AG04449 (cell line): ENCODE results near the gene SPTLC1.

Experiments
- CTCF ChIA-PET: fragments of 350-600 bp; formaldehyde crosslinking; extraction: SDS; loops from one replicate; lab custom pipeline; 2021; ENCODE audit warnings: antibody characterized with exemption; lab: Yijun Ruan, JAX
- POLR2A ChIA-PET: fragments of 400-600, 350-600 bp; formaldehyde crosslinking; extraction: SDS; loops from one replicate; lab custom pipeline; 2020; ENCODE audit warnings: antibody characterized with exemption, inconsistent platforms; lab: Yijun Ruan, JAX
- DNase-seq: peaks from one replicate; pipeline ENCODE4 v3.0.0-alpha.2; 2010; ENCODE audit warnings: low read depth, low spot score
- H3K4me3 ChIP-seq: 2 replicates; pipeline ENCODE4 v1.5.1; 2011; ENCODE audit warnings: low read depth, mild to moderate bottlenecking, control low read depth, low read length
- CTCF ChIP-seq: IDR thresholded peaks from one replicate; pipeline ENCODE4 v1.5.1; 2011; ENCODE audit warnings: mild to moderate bottlenecking, moderate library complexity, low read length, control low read depth, inconsistent platforms; ENCODE audit not compliant: insufficient read depth; ENCODE audit errors: missing control alignments

The SPTLC1 gene

GRCh38 chr9:92115071-92115858 is at the start of gene SPTLC1:
SPTLC1 (minus strand) TSS chr9:92115413; CDS start chr9:92115370, 43 bp downstream.
- POLR2A ChIA-PET = interaction anchor here (0.6 to 0.8 kb wide), 3 partner anchors 61 to 163 kb away, joined by 3 to 4 read pairs (median 3); no protein-coding TSS in a partner anchor

GRCh38 chr9:92164975-92165374 is 49.8 kb upstream of the SPTLC1 start:
- DNase-seq = no peak
- TF ChIP-seq CTCF = no peak
- no peak overlapping the region for H3K4me3 ChIP-seq
- CTCF ChIA-PET = interaction anchor here (2.0 to 3.3 kb wide), 2 partner anchors 25 to 78 kb away, joined by 5 to 21 read pairs; no protein-coding TSS in a partner anchor
- POLR2A ChIA-PET = no interaction called here

More at GRCh38 chr9:92115071-92115858, at the start of gene SPTLC1:
- no peak for TF ChIP-seq CTCF
- DNase-seq = peak; percentile 66
- peak within 1 kb of the TSS; percentile 95 for H3K4me3 ChIP-seq
- CTCF ChIA-PET = interaction anchor here (1.3 to 7.8 kb wide), 3 partner anchors 25 to 161 kb away, joined by 3 to 42 read pairs (median 10); no protein-coding TSS in a partner anchor

- no peak for TF ChIP-seq CTCF
- POLR2A ChIA-PET = no interaction called here
- CTCF ChIA-PET = interaction anchor here (1.0 to 3.3 kb wide), 4 partner anchors 10 to 78 kb away, joined by 3 to 21 read pairs (median 7); no protein-coding TSS in a partner anchor
These were observed 49.3 kb upstream of the SPTLC1 start for GRCh38 chr9:92164490-92164889.

GRCh38 chr9:92163276-92163675 is 48.1 kb upstream of the SPTLC1 start:
- CTCF ChIA-PET = interaction anchor here (0.8 to 3.3 kb wide), 7 partner anchors 13 to 80 kb away, joined by 3 to 21 read pairs (median 5); no protein-coding TSS in a partner anchor
- no peak overlapping the region for H3K4me3 ChIP-seq
- no peak for TF ChIP-seq CTCF
- POLR2A ChIA-PET = interaction anchor here (0.6 to 1.0 kb wide), 3 partner anchors 15 to 116 kb away, joined by 3 read pairs; no protein-coding TSS in a partner anchor
- DNase-seq = no peak

More at GRCh38 chr9:92164490-92164889, 49.3 kb upstream of the SPTLC1 start:
- H3K4me3 ChIP-seq = no peak overlapping the region
- DNase-seq = no peak

GRCh38 chr9:92160786-92161185 is 45.6 kb upstream of the SPTLC1 start:
- DNase-seq = no peak
- POLR2A ChIA-PET = no interaction called here
- no peak for TF ChIP-seq CTCF
- CTCF ChIA-PET = interaction anchor here (1.2 kb wide), 1 partner anchor 22 kb away, joined by 3 read pairs; no protein-coding TSS in a partner anchor
- H3K4me3 ChIP-seq = no peak overlapping the region

GRCh38 chr9:92159058-92159457 is 43.8 kb upstream of the SPTLC1 start:
- ChIA-PET POLR2A (no interaction called here), CTCF (interaction anchor here (0.7 kb wide), 1 partner anchor 12 kb away, joined by 3 read pairs; no protein-coding TSS in a partner anchor)
- H3K4me3 ChIP-seq = no peak overlapping the region
- DNase-seq = no peak
- TF ChIP-seq CTCF = no peak
